DOHH2 (cell line): Measurements from ENCODE around the gene MACROD1.

ENCODE experiments used
- EZH2phosphoT487 ChIP-seq: fragments of 200-600 bp; sonication (generic); IDR thresholded peaks from 2 replicates; pipeline ENCODE4 v1.6.1; 2017; ENCODE audit warnings: borderline replicate concordance, mild to moderate bottlenecking, antibody characterized with exemption, low read length, moderate library complexity, mixed read lengths
- TF ChIP-seq, protein P1 (sequence below): fragments of 200-600 bp; sonication (generic); IDR thresholded peaks from one replicate; pipeline ENCODE4 v1.5.1; 2014; ENCODE audit warnings: antibody characterized with exemption, mild to moderate bottlenecking, low read depth, low read length; ENCODE audit not compliant: poor library complexity, severe bottlenecking

DNA sequence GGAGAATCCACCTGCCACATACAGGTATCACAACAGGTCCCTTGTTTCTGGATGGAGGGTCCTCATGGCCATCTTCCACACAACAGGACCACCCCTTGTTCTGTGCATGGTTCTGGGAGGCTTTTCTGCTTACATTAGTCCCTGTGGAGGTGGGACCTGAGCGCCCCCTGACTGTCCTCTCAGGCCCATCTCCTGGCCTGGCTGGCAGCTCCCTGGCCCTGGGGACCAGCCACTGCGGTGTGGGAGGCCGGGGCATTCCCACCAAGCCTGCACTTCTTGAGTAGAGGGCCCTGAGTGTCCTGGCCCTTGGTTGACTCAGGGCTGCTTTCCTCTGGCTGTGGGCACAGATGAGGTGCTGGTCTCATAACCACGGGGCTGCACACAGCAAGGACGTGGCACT lies 186.5 kb downstream of the MACROD1 start:
- TF ChIP-seq, protein P1, sequence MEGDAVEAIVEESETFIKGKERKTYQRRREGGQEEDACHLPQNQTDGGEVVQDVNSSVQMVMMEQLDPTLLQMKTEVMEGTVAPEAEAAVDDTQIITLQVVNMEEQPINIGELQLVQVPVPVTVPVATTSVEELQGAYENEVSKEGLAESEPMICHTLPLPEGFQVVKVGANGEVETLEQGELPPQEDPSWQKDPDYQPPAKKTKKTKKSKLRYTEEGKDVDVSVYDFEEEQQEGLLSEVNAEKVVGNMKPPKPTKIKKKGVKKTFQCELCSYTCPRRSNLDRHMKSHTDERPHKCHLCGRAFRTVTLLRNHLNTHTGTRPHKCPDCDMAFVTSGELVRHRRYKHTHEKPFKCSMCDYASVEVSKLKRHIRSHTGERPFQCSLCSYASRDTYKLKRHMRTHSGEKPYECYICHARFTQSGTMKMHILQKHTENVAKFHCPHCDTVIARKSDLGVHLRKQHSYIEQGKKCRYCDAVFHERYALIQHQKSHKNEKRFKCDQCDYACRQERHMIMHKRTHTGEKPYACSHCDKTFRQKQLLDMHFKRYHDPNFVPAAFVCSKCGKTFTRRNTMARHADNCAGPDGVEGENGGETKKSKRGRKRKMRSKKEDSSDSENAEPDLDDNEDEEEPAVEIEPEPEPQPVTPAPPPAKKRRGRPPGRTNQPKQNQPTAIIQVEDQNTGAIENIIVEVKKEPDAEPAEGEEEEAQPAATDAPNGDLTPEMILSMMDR = no peak
- TF ChIP-seq EZH2phosphoT487 = no peak
